Activated CD4-positive, alpha-beta T cell treated with anti-CD3 and anti-CD28 coated beads, Interleukin-2, amount 50 U/mL, for 48 hours (primary cell): ENCODE measurements around the gene SCAF4.
"Not testable (repeated sequence)": the region's sequence is repeated elsewhere in the genome, so short reads cannot be mapped to it uniquely, and the experiment has no call there.

Source experiments
- DNase-seq, 2 experiments: peaks; one replicate each; pipeline ENCODE4 v3.0.0-alpha.2; 2020

Gene SCAF4, protein sequence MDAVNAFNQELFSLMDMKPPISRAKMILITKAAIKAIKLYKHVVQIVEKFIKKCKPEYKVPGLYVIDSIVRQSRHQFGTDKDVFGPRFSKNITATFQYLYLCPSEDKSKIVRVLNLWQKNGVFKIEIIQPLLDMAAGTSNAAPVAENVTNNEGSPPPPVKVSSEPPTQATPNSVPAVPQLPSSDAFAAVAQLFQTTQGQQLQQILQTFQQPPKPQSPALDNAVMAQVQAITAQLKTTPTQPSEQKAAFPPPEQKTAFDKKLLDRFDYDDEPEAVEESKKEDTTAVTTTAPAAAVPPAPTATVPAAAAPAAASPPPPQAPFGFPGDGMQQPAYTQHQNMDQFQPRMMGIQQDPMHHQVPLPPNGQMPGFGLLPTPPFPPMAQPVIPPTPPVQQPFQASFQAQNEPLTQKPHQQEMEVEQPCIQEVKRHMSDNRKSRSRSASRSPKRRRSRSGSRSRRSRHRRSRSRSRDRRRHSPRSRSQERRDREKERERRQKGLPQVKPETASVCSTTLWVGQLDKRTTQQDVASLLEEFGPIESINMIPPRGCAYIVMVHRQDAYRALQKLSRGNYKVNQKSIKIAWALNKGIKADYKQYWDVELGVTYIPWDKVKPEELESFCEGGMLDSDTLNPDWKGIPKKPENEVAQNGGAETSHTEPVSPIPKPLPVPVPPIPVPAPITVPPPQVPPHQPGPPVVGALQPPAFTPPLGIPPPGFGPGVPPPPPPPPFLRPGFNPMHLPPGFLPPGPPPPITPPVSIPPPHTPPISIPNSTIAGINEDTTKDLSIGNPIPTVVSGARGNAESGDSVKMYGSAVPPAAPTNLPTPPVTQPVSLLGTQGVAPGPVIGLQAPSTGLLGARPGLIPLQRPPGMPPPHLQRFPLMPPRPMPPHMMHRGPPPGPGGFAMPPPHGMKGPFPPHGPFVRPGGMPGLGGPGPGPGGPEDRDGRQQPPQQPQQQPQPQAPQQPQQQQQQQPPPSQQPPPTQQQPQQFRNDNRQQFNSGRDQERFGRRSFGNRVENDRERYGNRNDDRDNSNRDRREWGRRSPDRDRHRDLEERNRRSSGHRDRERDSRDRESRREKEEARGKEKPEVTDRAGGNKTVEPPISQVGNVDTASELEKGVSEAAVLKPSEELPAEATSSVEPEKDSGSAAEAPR

DNA sequence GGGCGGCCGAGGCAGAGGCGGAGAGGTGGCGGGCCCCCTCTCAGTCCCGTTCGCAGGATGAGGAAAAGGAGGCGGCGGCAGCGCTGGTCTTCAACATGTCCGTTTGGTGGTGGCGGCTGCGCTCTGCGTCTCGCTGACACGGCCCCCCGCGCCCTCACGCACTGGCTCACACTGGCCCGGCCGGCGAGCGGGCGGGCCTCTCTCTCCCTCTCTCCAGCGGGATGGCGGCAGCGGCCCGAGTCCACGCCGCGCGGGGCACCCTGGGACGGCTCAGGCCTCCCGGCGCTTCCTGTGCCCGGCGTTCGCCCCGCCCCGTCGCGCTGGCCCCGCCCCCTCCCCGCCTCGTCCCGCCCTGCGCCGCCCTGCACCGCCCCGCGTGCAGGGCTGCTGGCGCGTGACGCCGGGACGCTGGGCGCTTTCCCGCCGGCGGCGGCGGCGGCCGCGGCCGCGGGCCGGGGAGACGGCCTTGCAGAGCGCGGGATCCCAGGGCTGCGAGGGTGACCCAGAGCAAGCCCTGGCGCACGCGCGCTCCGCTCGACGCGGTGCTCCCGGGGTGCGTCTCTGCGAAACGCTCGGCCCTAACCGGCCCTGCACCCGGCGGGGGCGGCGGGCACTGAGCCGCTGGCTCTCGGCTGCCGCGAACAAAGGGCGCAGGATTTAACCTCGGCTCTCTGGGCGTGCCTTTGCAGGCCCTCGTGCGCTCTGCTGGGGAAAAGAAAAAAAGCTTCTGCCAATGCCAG, at the start of gene SCAF4:
TSS of gene SCAF4 (minus strand) at position 262 of the 740 bp plus-strand sequence. CDS start 426 bp downstream, outside the sequence.
- DNase-seq: peak; percentile 81 to 82

DNA sequence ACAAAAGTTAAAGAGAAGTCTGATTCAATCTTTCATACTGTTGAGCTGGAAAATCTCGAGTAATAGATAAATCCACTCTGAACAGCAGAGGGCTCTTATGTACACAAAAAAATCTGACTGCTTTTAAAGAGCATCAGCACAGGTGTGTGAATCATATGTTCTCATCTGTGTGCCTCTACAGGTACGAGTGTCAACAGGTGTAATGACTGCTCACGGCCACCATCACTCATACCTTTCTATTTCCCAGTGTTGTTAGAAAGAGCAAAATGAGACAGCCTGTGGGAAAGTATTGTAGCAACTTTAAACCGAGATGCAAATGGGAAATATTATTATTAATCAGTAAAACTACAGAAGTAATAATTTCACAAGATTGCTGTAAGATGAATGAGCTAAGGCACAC, 49.0 kb upstream of the SCAF4 start:
- no peak for DNase-seq

DNA sequence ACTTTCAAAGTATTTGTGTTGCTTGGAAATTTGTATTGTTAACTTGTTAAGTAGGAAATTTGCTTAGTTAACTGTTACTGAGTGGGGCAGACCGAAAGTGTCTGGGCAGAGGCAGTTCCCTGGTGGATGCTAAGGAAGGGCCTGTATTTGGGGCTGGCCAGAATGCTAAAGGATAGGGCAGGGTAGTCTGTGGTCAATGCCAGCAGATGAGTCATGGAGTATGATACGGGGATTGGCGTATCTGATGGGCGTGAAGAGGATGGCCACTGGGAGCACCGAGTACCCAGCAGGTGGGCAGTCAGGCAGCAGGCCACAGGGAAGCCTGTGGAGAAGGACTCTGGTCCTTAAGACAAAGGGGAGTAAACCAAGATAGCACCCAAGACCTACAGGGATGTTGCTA, 46.6 kb upstream of the SCAF4 start:
- DNase-seq: no peak

DNA sequence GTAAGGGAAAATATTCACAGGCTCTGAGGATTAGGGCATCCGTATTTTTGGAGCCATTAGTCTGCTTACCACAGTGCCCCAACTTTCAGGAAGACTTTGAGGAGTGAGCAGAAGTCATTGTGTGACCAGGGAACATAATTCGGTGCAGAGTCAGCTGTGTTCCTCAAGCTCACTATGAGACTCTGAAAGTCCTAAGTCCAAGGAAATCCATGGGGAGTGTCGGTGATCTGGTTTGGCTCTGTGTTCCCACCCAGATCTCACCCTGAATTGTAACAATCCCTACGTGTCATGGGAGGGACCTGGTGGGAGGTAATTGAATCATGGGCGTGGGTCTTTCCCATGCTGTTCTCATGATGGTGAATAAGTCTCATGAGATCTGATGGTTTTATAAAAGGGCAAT, 45.9 kb upstream of the SCAF4 start:
- no peak for DNase-seq

DNA sequence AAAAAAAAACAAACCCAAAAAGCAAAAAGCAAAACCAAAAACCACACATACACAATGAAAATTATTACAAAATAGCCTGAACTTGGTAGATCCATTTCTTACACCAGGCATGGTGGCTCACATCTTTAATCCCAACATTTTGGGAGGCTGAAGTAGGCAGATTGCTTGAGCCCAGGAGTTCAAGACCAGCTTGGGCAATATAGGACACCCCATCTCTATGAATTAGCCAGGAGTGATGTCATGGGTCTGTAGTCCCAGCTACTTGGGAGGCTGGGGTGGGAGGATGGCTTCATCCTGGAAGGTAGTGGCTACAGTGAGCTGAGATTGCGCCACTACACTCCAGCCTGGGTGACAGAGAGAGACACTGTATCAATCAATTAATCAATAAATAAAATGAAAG, 42.1 kb upstream of the SCAF4 start:
- no peak for DNase-seq

DNA sequence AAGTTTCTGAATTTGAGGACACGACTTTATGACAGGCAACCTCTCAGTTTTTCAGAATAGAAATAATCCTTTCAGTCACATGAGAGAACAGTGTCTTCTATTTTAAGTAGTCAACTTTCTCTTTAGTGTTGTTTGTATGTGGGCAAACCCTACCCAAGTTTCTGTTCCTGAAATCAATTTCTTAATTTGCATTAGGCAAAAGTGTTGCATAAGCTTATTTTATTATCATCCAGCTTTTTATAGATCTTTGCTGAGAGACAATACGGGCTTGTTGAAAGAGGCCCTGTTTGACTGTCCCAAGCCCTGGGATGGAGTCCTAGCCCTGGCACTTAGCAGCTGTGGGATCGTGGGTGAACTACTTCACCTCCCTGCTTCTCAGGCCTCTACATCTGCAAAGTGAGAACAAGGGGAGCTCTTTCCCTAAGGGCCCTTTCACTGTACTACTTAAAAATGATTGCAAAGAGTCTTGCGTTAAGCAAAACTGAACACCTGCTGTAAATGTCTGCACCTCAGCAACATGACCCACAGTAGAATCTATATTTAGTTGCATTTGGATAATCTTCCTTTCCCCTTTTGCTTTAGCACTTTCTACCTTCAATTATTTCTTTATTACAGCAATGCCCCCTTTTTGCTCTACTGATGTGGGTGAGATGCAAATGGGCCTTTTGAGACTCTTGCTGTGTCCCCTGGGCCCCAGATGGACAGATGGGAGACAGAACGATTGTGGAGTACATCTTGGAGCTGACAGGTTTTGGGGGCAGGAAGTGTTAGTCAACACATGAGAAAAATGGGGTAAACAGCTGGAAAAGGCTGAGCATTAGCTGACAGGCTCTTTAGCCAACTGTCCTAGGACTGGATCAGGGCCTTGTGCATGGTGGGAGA, 41.0 kb upstream of the SCAF4 start:
- DNase-seq: no peak

DNA sequence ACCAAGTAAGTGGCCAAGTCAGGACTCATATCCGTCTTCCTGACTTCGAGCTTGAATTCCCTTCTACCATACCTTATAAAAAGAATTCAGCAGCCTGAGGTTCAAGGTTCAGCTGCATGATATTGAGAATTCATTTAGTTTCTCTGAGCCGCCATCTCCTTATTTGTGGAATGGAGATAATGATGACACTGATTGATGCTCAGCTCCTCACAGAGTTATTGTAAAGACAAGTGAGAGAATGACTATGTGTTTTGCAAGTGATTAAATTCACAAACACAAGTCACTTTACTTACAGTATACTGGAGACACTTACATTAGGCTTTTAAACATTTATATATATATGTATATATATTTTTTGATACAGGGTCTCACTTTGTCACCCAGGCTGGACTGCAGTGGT, 39.8 kb upstream of the SCAF4 start:
- DNase-seq: no peak

DNA sequence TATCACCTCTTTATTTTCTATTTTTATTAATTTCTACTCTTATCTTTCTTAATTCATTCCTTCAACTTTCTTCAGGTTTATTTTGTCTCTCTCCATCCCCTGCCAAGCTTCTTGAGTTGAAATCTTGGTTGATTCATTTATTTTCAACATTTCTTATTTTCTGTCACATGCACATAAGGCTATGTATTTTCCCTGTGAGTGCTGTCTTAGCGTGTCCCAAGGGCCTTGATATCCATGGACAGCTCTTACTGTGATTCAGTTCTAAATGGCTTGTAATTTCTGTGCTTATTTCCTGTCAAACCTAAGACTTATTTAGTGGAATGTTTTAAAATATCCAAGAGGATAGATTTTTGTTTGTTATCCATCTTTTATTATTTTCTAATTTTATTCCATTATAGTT, 36.8 kb upstream of the SCAF4 start:
- DNase-seq: no peak

DNA sequence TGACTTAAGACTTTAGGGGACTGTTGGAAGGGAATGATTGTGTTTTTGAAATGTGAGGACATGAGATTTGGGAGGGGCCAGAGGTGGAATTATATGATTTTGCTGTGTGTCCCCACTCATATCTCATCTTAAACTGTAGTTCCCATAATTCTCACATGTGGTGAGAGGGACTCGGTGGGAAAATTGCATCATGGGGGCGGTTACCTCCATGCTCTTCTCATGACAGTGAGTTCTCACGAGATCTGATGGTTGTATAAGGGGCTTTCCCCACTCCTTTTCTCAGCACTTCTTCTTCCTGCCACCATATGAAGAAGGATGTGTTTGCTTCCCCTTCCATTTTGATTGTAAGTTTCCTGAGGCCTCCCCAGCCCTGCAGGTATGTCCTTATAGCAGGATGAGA, 35.0 kb upstream of the SCAF4 start:
- DNase-seq: no peak

DNA sequence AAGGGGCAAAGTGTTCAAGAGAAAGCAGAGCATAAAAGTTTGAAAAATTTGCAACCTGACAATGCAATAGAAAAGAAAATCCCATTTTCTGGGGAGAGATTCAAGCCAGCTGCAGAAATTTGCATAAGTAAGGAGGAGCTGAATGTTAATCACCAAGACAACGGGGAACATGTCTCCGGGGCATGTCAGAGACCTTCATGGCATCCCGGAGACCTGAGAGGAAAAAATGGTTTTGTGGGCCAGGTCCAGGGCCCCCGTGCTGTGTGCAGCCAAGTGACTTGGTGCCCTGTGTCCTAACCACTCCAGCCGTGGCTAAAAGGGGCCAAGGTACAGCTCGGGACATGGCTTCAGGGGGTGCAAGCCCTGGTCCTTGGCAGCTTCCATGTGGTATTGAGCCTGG, 33.9 kb upstream of the SCAF4 start:
- not testable (repeated sequence) for DNase-seq

DNA sequence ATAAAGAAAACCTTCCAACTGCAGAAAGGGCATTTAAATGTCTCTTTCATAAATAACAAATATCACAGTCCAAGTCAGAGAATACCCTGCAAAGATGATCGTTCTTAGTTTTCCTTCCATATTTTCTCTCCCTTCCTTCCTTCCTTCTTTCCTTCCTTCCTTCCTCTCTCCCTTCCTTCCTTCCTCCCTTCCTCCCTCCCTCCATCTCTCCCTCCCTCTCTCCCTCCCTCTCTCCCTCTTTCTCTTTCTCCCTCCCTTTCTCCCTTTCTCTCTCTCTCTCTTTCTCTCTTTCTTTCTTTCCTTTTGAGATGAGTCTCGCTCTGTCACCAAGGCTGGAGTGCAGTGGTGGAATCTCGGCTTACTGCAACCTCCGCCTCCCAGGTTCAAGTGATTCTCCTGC, 29.0 kb upstream of the SCAF4 start:
- no peak for DNase-seq

DNA sequence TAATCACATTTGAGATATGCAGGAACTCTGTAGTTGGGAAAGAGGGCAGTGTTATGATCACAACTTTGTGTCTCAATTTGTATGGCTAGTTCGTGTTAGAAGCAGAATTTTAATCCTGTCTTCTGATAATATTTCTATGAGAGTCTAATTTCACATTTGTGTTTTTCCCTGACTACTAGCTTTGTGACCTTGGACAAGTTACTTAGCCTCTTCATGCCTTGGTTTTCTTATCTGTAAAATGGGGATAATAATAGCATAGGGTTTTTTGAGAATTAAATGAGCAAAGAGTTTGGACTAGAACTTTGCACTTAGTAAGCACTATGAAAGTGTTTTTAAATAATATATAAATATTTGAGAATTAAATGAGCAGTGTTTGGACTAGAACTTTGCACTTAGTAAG, 24.9 kb upstream of the SCAF4 start:
- DNase-seq: no peak

DNA sequence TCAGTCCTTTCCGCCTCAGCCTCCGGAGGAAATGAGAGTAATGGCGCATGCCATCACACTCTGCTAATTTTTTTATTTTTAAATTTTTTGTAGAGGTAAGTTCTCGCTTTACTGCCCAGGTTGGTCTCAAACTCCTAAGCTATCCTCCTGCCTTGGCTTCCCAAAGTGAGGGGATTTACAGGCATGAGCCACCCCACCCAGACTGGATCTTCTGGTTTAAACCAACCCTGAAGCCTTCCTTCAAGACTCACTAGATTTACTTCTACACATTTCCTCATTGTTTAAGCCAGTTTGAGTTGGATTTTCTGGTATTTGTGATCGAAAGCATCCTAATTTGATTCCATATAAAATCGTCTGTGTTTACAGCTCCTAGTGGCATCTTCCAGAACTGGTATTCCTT, 23.1 kb upstream of the SCAF4 start:
- DNase-seq: no peak

DNA sequence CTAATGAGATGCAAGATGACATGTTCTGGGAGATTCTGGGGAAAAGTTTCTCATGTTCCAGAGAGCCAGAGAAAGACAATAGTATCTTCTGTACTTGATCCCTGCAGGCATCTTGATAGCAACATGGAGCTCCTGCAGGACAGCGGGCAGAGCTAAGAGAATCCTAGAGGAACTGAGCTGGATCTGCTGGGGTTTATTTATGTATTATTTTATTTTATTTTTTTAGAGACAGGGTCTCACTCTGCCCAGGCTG, 22.7 kb upstream of the SCAF4 start:
- no peak for DNase-seq

DNA sequence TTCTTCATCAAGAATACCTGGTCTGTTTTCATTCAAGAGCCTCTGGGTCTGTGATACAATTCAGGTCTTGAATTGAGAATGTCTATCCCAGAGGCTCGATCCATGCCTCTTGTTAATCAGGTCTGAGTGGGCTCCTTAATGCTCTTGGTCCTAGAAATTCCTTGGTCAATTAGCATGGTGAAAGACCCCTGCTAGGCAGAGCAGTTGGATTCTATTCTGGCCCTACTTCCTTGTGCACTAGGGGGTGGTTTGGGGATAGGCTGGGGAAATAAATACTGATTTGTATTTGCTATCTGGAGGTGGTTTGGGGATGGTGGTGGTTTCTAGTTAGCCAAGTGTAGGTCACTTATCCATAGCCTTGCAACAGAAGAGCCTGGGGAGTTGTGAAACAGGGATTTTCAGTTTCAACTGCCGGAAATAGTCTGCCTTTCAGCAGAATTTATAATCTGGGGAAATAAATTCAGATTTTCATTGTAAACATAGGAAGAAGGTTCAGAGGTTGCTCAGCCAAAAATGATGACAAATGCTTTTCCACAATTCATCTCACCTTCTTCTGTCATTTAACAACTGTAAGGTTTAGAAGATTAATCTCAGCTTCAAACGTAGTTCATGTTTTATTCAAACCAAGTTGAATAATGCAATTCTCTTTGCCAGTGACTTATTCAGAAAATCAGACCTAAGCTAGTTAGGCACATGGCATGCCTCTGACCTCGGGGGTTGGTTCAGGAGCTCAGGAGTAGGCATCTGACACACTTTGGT, 22.2 kb upstream of the SCAF4 start:
- DNase-seq: no peak

DNA sequence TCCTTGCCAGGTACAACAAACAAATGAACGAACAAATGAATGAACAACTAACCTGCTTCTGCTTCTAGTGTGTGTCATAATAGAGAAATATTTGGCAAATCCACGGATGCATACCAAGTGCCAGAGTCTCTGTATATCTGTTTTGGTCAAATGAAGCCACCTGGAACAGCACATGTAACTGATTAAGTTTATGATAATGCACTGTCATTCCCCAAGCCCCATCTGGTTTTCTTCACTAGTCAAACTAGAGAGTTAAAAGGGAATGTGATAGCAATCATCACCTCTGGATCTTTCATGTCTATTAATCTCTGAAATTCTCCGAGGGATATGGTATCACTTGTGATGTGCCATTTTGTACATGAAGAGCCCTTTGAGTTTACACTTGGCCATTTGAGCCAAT, 21.0 kb upstream of the SCAF4 start:
- no peak for DNase-seq

DNA sequence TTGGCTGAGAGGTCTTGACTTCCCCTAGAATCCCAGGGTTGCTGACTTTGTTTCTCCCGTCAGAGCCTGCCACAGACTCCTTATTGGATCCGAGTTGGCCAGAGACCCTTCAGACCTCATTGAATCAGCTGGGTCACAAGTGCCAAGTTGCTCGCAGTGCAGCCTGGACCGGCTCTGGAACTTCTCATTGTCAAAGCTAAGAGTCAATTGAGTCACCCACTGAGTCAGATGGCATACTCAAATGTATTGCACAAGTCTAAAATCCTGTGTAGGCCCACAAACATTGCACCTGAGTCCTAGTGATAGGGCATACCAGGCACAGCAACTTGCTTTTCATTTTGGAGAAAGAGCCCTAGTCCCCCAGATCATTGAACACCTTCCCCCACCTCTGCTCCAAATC, 20.4 kb upstream of the SCAF4 start:
- DNase-seq: no peak

DNA sequence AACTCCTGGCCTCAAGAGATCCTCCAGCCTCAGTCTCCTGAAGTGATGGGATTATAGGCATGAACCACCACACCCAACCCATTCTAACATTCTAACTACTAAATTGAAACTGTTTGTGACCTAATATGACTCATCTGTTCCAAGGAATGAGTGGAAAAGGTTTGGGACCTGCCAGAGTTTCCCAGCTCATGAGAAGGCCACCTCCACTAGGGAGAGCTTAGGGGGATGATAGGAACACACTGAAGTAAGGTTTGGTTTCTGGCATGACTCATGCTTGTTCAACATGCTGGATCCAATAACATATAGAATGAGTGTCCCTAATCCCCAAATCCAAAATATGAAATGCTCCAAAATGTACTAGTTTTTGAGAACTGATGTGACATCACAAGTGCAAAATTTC, 18.9 kb upstream of the SCAF4 start:
- DNase-seq: no peak

DNA sequence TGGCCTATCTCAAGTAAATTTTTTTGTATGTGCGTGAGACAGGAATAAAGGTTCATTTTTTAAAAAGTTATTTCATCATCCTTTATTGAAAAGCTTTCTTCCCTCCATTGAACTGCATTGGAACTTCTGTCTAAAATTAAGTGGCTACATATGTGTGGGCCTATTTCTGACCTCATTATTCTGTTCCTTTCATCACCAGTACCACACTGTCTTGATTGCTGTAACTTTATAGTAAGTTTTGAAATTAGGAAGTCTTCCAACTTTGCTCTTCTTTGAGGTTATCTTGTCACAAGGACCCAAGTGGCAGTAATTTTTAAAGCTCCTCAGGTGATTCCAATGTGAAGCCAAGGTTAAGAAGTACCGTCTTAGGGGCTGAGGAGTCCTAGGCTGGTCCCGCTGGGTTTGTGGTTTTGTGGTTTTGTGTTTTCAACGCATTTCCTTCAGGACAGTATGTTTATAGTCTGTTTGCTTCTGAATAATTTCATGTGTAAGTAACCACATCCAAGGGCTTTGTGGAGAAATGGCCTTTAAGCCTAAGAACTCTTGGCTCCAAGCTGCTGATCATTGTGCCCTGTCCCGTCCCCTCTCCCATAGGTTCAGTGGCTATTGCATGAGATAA, 12.4 kb upstream of the SCAF4 start:
- no peak for DNase-seq

DNA sequence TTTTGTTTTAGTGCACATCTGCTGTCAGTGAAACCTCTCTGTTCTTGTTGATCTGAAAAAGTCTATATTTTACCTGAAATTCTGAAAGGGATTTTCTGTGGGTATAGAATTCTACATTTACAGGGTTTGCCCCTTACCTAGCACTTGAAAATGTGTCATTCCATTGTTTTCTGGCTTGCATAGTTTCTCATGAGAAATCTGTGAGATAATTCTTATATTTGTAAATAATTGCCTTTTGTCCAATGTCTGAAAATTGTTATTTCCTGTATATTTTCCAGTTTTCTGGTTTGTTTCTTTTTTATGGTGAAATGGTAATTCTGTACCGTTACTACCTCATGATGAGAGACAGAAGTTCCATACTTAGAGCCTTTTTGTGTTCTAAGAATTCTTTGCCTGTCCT, 11.8 kb upstream of the SCAF4 start:
- DNase-seq: no peak

DNA sequence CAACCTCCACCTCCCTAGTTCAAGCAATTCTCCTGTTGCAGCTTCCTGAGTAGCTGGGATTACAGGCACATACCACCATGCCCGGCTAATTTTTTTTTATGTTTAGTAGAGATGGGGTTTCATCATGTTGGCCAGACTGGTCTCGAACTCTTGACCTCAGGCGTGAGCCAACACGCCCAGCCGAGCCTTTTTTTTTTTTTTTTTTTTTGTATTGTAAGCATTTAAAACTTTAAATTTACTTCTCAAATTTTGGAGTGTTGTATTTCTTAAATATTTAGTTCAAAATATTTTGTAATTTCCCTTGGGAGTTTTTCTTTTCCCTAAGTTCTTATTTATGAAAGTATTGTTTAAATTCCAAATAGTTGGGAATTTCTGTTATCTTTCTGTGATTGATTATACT, 9.2 kb upstream of the SCAF4 start:
- DNase-seq: no peak
